ENCODE data around the gene KDM4D.
"Not testable (repeated sequence)": the region's sequence is repeated elsewhere in the genome, so short reads cannot be mapped to it uniquely, and the experiment has no call there.

The KDM4D gene

DNA sequence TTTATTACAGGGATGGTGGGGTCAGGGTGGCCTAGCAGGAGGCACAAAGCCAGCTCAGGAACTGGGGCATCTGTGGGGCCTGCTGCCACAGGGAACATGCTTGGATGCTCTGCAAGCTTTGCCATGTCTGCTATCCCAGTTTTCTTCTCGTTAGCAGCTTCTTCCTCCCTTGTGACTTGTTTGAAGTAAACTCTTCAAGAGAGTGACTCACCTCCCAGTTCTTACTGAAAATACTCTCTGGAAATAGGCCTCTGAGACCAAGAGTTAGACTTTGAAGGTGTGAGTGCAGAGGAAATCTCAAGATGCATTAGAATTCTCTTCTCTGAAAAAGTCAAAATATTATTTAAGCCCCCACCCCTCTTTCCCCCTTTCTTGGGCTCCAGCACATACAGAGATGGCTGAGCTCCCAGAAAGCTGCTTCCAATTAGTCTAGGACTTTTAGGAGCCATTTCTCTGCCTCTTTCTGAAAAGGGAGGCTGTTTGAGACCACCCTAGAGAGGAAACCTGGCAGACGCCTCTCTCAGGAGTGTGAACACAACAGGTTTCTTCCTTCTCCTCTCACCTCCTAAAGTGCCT, 15.3 kb upstream of the KDM4D start:
- no peak for DNase-seq

- no peak for DNase-seq
These were observed 14.3 kb upstream of the KDM4D start for GRCh38 chr11:94959179-94959578.

DNA sequence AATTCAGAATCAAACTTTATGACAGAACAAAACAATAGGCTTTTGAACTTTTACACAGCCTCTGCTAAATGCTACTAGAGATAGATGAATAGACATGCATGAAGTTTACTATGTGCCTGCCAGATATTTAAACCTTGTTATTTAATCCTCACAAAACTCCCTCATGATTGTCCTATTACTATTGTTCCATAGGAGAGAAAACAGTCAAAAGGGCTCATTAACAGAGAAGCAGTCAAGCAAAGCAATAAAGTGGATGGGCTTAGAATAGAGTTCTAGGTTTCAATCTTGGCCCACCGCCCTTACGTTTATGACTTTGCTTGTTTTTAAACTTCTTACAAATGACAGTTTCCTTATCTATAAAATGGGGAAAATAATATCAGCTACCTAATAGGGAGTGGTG, 13.0 kb upstream of the KDM4D start:
- no peak for DNase-seq

DNA sequence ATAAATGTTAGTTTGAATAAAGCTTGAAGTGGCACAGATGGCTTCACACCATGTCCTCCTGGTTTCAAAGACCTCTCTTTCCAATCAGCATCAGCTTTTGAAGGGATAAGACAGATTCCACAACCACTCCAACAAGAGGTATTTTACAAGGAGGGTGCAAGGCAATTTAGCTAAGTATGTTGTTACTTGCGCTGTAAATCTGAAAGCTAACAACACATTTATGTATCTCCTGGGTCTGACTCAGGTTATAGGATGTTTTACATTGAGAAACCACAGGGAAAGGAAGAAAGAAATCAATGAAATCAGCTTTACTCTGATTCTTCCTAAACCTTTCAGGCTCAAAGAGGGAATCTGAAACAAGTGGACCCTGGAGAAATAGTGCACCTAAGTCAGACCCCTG, 12.3 kb upstream of the KDM4D start:
- DNase-seq: no peak

GRCh38 chr11:94964934-94965333, 8.6 kb upstream of the KDM4D start:
- DNase-seq: no peak

DNA sequence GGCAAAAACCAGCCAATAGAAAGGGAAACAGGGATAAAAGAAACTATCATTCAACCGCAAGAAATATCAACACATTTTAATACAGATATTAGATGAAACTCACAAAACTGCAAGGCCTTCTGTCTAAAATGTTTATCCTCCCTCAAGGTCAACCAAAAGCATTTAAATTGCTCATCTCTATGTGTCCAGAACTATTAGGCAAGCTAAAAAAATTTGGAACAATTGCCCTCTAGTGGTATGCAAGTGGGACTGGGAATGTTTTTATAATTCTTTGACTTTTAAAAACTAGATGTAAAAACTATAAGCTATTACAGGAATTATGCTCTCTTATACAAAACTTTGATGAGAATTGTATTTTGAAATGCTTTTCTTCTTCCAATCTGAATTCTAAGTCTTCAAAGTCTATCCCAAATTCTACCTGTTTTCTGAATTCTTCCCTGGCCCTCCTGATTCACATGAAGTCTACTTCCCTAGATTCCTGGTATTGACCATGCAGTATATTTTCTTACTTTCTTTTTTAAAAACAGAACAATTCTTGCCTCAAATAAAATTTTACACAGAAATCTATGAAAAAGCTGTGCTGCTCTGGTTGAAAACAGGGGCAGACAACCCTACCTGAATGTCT, 5.1 kb upstream of the KDM4D start:
- peak; percentile 20 for DNase-seq

GRCh38 chr11:94972700-94973098, 810 bp upstream of the KDM4D start:
- no peak for DNase-seq

DNA sequence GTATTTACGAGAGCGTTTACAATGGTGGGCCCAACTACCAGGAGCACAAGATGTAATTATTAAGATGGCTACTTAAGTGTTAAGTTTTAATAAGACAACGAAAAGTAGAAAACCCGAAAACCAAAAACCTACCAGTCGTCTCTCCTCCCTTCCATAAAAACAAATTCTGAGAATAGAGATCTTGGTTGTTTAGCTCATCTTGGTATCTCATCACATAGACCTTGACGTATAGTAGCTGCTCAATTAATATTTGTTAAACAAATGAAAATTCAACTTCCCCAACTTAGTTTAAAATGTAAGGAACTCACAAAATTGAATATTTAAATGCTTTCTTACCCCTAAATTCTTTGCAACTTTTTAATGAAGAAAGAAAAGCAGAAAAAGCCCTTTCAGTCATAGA, 669 bp downstream of the KDM4D start:
- no peak for DNase-seq

GRCh38 chr11:94975599-94975998, 2.1 kb downstream of the KDM4D start:
- DNase-seq: no peak

DNA sequence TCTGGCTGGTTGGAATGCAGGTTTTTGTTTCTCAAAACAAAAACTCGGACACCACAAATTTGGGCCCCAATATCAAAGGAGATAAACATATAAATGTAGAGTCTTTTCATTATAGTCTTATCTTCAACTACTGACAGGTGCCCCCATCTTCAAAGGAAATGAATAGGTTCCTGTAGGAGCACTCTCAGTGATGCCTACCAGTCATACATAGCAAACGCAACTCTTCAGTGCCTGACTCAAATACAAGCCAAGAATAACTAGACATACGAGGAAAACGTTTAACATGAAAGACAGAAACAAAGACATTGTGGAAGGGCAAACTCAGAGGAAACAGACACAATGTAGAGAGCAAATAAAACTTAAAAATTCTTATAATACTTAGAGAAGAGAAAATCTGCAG, 13.9 kb downstream of the KDM4D start:
- no peak for DNase-seq

- DNase-seq: no peak
These were observed 15.2 kb downstream of the KDM4D start for GRCh38 chr11:94988748-94989147.

DNA sequence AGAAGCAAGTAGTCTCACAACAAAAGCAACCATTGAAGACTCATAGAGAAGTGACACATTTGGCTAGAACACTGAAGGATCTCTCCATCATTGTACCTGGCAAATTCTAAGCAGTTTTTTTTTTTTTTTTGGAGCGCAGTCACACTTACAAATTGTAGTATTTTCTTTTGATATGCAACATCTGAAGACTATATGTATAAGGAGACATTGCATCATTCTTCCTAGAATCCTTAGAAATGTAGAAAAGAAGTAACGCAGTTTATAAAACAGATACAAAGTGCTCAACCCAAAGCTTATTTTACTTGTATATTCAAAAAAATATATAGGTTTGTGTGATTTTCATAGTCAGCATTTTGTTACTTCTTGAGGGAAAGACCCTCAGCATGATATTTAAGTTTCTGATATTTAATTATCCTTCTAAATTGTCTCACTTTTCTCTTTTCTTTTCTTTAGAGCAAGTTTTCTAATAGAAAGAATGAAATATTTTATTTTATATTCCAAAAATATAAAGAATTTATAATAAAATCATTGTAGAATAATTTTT, 20.0 kb downstream of the KDM4D start:
- DNase-seq: no peak

GRCh38 chr11:94997437-94997836, 23.9 kb downstream of the KDM4D start:
- DNase-seq: no peak

- DNase-seq: no peak
These were observed 24.8 kb downstream of the KDM4D start for GRCh38 chr11:94998285-94998684.

- DNase-seq: no peak
These were observed 30.2 kb downstream of the KDM4D start for GRCh38 chr11:95003716-95004115.

- DNase-seq: no peak
These were observed 32.1 kb downstream of the KDM4D start for GRCh38 chr11:95005642-95006041.

DNA sequence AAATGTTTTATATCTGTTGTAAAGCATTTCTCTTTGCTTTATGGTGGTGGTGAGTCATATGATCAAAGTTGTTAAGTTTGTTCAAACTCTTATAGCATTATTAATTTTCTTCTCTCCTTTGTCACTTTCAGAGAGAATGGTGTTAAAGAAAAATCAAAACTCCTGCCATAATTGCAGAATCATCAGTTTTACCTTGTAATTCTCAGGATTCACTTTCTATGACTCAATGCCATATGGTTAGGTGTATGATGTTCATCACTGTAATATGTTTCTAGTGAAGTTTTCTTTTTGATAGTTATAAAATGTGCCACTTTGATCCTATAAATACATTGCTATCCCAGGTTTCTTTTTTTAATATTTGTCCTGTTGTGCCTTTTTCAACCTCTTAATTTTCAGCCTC, 37.9 kb downstream of the KDM4D start:
- no peak for DNase-seq

GRCh38 chr11:95014184-95014821, 40.8 kb downstream of the KDM4D start:
- DNase-seq: no peak

GRCh38 chr11:95016139-95016538, 42.6 kb downstream of the KDM4D start:
- no peak for DNase-seq

- DNase-seq: not testable (repeated sequence)
These were observed 48.0 kb downstream of the KDM4D start for GRCh38 chr11:95021468-95021867.

GRCh38 chr11:95024958-95025357, 51.4 kb downstream of the KDM4D start, which contains the start of gene KDM4E:
Gene KDM4E (plus strand): TSS chr11:95025258. CDS start chr11:95025558, 300 bp downstream.
- no peak for DNase-seq

DNA sequence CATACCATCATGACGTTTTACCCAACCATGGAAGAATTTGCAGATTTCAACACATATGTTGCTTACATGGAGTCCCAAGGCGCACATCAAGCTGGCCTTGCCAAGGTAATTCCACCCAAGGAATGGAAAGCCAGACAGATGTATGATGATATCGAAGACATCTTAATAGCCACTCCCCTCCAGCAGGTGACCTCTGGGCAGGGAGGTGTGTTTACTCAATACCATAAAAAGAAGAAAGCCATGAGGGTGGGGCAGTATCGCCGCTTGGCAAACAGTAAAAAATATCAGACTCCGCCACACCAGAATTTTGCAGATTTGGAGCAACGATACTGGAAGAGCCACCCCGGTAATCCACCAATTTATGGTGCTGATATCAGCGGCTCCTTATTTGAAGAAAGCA, 52.1 kb downstream of the KDM4D start:
- DNase-seq: not testable (repeated sequence)

GRCh38 chr11:95028357-95028756, 54.8 kb downstream of the KDM4D start:
- no peak for DNase-seq

GRCh38 chr11:95033051-95033450, 59.5 kb downstream of the KDM4D start:
- no peak for DNase-seq

All from KG1 (cell line).